NCI-H345 treated with DMSO at 0.1 percent for 48 hours (cell line): ENCODE measurements around the gene YWHAE.
"Not testable (repeated sequence)": the region's sequence is repeated elsewhere in the genome, so short reads cannot be mapped to it uniquely, and the experiment has no call there.

Experiments used
- DNase-seq: peaks from one replicate; lab custom pipeline; 2025; ENCODE audit not compliant: unreplicated experiment; lab: John Stamatoyannopoulos, UW

Gene YWHAE

GRCh38 chr17:1399679-1400512 is at the start of gene YWHAE:
Gene YWHAE, minus strand, starts transcription at chr17:1400222. Its CDS starts 112 bp downstream, at chr17:1400110.
- peak; percentile 81 for DNase-seq

- DNase-seq, result no peak
Observed at GRCh38 chr17:1449412-1449967, 49.5 kb upstream of the YWHAE start.

GRCh38 chr17:1447052-1447451 is 47.0 kb upstream of the YWHAE start:
- DNase-seq, result no peak

- no peak for DNase-seq
Observed at GRCh38 chr17:1446201-1446600, 46.2 kb upstream of the YWHAE start.

- DNase-seq, result not testable (repeated sequence)
Observed at GRCh38 chr17:1445695-1446094, 45.7 kb upstream of the YWHAE start.

- not testable (repeated sequence) for DNase-seq
Observed at GRCh38 chr17:1442721-1443120, 42.7 kb upstream of the YWHAE start.

- no peak for DNase-seq
Observed at GRCh38 chr17:1442187-1442586, 42.2 kb upstream of the YWHAE start.

- DNase-seq, result no peak
Observed at GRCh38 chr17:1440921-1441320, 40.9 kb upstream of the YWHAE start.

GRCh38 chr17:1438593-1439083 is 38.6 kb upstream of the YWHAE start:
- DNase-seq, result no peak

GRCh38 chr17:1435326-1435725 is 35.3 kb upstream of the YWHAE start:
- no peak for DNase-seq

GRCh38 chr17:1434150-1434549 is 34.1 kb upstream of the YWHAE start:
- no peak for DNase-seq

GRCh38 chr17:1431631-1432104 is 31.6 kb upstream of the YWHAE start:
- no peak for DNase-seq

GRCh38 chr17:1423456-1424135 is 23.6 kb upstream of the YWHAE start:
- no peak for DNase-seq

- DNase-seq, result no peak
Observed at GRCh38 chr17:1422885-1423284, 22.9 kb upstream of the YWHAE start.

GRCh38 chr17:1421470-1421869 is 21.4 kb upstream of the YWHAE start:
- DNase-seq, result no peak

- no peak for DNase-seq
Observed at GRCh38 chr17:1420981-1421380, 21.0 kb upstream of the YWHAE start.

GRCh38 chr17:1420163-1420562 is 20.1 kb upstream of the YWHAE start:
- no peak for DNase-seq

GRCh38 chr17:1418476-1418875 is 18.5 kb upstream of the YWHAE start:
- DNase-seq, result not testable (repeated sequence)

- DNase-seq, result no peak
Observed at GRCh38 chr17:1416414-1416813, 16.4 kb upstream of the YWHAE start.

- no peak for DNase-seq
Observed at GRCh38 chr17:1414634-1415033, 14.6 kb upstream of the YWHAE start.

GRCh38 chr17:1414001-1414574 is 14.1 kb upstream of the YWHAE start:
- no peak for DNase-seq
